Epidermal melanocyte (primary cell): ENCODE results near the gene HTR3D.
"Not testable (repeated sequence)": the region's sequence is repeated elsewhere in the genome, so short reads cannot be mapped to it uniquely, and the experiment has no call there.

ENCODE experiments used
- DNase-seq: peaks from one replicate; pipeline ENCODE4 v3.0.0; 2011; ENCODE audit warnings: low spot score; ENCODE audit not compliant: insufficient read length

HTR3D gene

DNA sequence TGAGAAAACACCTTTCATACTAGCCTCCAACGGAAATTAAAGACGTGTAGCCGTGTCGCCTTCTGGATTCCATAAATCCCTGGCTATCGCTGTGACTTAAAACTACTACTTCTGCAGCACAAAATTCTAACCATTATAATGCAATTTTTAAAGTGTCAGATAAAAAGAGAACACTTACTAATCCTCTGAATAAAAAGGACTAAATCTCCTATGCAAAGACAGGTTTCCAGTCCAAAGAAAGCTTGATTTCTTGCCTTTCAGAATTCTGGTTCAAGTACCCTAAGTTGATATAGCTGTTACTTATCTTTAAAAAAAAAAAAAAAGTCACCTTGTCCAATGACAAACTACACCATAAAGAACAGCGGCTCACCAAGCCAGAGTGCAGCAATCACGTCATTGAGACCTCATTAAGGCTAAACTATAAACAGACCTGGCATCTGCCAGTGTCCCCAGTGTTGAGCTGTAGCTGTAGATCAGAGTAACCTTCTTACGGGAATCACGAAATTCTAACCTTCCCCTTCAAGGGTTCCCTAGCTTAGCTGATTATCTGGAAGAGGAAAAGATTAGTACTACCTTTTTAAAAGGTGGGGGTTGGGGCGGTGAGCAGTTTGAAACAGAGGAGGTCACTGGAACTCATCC is 16.0 kb upstream of the HTR3D start:
- no peak for DNase-seq

DNA sequence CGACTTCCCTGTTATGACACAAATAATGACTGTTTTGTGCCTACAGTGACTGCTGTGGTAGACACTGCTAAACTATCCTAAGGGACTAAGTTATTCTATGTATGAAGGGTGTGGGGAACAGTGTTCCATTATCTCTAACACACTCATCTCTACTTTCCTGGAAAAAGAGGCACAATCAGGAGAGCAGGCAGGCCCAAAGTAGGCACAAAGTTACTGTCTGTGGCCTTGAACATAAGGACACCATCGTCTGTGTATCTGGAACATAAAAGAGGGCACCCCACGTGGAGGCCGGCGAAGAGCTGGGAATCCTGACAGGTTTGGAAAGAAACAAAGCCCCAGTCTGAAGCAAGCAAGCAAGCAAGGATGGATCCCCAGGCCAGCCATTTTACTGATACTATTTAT is 15.4 kb upstream of the HTR3D start:
- DNase-seq, result no peak

DNA sequence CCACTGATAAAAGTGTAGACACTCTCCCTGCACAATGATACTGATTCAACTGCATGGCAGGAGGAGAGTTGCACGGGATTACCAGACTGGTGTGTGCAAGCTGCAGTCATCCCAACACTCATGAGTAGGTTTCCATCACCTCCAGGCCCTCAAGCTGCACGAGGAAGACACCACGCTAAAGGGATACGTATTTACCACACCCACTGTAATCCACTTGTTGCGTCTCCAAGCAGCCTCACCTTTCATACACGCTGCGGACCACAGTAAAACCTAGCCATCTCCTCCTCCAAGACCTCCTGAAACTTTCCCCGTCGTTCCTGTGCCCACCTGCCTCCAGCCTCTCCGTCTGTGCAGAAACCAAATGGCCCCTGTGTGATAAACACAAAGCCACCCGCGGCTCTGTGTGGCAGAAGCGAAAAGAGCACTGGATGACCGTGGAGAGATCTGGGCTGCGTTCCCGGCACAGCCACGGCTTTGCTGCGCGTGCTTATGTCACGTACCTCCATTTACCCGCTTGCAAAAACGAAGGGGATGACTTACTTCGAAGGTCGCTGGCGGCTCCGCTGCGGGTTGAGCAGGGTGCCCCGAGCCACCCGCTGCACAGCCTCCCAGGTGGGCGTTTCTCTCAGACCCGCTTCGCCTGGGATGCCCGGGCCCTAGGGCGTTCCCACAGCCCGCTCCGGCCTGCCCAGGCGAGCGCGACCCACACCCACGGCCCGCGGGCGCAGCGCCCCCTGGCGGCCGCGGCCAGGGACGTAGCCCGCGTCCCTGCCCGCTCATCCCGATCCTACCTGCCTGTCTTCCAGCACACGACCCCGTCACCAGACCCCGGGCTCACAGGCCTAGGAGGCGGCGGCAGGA is 14.5 kb upstream of the HTR3D start:
- DNase-seq, result peak; percentile 34

DNA sequence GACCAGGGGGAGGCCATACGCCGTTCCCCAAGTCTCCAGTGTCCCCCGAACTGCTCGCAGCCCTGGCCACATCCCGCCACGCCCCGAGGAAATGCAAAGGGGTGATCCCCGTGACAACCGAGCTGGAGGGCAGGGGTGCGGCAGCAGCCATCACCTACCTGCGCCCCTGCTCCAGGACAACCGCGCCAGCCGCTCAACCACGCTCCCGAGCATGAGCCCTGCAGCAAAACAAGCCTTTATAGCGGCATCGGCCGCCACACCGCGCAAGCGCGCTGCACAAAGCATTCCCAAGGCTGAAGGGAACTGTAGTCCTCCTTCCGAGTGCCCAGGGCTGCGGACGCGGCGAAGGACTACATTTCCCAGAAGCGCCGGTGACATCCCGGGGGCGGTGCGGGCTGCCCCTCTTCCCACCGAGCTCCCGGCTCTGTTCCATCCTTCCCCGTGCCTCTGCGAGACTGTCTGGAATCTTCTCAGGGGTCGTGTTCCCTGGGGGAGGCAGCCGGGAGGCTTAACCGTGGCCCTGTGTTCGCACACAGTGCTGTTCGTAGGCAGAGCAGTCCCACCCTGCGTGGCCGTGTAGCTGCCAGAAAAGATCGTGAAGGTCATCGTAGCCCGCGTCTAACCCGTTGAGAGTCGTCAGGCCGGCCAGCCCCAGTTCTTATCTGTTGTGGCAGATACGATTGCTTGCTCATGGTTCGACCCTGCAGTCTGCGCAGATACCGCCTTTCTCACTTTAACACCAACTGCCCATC is 13.7 kb upstream of the HTR3D start, which contains the start of gene ABCC5:
Gene ABCC5 (minus strand): TSS at position 213 of the 752 bp plus-strand sequence. CDS start 3,492 bp downstream, outside the sequence.
- peak; percentile 80 for DNase-seq

DNA sequence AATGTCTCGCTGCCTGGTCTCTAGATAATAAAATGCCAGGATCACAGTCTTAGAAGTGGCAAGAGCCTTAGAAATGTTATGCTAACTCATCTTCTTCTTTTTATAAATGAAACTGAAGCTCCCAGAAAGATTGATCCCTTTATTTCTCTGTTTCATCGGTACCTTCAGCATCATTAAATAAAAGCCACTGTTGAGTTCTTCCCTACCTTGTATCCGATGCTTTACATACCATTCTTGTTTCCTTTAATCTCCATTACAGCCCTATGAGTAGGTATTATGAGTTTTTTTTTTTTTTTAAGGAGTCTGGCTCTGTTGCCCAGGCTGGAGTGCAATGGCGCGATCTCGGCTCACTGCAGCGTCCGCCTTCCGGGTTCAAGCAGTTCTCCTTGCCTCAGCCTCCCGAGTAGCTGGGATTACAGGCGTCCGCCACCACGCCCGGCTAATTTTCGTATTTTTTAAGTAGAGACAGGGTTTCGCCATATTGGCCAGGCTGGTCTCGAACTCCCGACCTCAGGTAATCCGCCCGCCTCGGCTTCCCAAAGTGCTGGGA is 13.0 kb upstream of the HTR3D start:
- DNase-seq, result no peak

DNA sequence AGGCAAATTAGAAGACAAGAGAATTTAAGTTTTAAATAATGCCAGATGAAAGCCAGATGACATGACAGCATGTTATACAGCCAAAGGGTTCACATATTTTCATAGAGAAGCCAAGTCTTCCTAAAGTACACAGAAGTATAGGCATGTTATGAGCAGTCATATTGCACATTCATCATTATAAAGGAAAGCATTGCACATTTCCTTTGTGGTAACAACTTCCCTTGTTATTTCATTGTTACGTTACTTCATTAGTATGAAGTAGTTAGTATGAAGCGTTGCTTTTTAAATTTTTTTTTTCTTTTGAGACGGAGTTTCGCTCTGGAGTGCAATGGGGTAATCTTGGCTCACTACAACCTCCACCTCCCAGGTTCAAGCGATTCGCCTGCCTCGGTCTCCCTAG is 9.2 kb upstream of the HTR3D start:
- no peak for DNase-seq

DNA sequence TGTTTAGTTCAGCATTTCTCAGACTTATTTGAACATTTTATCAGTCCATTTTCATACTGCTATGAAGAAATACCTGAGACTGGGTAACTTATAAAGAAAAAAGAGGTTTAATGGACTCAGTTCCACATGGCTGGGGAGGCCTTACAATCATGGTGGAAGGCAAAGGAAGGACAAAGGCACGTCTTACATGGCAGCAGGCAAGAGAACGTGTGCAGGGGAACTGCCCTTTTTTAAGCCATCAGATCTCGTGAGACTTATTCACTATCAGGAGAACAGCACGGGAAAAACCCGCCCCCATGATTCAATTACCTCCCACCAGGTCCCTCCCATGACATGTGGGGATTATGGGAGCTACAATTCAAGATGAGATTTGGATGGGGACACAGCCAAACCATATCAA is 6.3 kb upstream of the HTR3D start:
- DNase-seq, result not testable (repeated sequence)

DNA sequence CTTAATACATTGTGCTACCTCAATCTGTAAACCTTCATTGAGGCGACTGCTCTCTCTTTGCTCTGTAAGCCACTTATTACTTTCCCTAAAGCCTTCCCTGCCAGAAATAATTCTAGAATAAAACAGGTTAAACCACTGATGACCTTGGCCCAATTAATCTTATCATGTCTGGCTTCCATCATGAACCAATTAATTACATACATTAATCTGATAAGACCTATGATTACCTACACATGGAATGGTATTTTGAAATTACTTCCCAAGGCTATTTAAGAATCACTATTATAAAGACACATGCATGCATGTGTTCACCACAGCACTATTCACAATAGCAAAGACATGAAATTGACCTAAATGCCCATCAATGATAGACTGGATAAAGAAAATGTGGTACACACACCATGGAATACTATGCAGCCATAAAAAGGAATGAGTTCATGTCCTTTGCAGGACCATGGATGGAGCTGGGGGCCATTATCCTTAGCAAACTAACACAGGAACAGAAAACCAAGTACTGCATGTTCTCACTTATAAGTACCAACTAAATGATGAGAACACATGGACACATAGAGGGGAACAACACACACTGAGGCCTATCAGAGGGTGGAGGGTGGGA is 3.2 kb upstream of the HTR3D start:
- DNase-seq, result not testable (repeated sequence)

DNA sequence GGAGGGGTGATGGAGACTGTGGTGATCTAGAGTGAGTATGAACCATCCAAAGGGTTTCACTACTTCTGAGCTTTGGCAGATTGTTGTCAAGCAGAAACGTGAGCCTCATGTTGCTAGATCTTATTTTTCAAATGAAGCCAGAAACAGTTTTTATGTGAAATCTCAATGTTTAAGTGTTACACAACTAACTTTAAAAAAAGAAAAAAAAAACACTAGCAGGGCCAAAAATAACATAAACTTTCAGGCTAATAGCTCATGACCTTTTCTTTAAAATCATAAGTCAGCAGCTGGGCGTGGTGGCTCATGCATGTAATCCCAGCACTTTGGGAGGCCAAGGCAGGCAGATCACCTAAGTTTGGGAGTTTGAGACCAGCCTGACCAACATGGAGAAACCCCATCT is 2.1 kb upstream of the HTR3D start:
- no peak for DNase-seq

DNA sequence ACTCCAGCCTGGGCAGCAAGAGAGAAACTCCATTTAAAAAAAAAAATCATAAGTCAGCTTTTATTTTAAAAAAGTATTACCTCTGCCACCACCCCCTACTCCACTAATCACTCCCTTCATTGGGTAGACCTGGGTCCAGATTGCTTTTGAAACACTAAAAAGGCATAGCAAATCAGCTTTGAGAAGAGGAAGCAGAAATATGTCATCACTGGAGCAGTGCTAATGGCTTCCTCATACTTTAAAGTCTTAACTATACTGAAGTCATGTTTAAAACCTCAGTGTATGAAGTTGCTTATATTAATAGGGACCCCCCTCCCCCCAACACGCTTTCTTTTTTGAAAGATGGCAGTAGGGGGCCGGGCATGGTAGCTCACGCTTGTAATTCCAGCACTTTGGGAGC is 1.0 kb upstream of the HTR3D start:
- DNase-seq, result no peak

DNA sequence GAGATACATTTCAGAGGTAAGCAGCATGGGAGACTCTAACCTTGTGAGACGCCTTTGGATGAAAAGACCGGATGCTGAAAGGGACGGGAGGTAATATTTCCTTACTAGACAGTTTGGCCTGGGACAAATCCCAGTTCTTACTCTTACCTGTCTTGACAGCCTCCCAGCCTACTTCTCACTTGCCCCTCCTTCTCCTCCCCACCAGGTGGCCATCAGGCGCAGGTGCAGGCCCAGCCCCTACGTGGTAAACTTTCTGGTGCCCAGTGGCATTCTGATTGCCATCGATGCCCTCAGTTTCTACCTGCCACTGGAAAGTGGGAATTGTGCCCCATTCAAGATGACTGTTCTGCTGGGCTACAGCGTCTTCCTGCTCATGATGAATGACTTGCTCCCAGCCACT is 6.3 kb downstream of the HTR3D start:
- DNase-seq, result no peak

DNA sequence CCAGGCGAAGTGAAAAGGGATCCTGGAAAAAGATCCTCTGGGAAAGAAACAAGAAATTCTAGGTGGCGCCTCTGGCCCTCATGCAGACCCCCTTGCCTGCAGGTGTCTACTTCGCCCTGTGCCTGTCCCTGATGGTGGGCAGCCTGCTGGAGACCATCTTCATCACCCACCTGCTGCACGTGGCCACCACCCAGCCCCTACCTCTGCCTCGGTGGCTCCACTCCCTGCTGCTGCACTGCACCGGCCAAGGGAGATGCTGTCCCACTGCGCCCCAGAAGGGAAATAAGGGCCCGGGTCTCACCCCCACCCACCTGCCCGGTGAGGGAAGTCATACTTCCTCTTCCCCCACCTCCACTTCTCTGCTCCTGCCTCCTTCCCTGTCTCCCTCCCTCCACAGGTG is 6.8 kb downstream of the HTR3D start:
- DNase-seq, result not testable (repeated sequence)

DNA sequence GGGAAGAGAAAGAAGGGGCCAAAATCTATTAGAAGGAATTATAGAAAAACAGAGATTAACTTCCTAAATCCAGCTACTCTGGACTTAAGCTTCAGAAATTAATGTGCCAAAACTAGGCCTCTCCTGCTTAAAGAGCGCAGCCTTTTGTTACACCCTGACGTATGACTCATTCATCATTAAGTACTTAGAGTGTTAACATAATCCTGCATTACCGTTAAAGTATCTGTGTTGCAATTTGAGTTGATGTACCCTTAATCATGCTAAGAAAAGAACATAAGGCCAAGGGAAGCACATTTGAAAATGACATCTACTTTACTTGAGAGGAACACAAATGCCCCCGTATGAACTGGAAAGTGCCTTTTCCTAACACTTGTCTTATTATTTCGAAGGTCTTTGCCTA is 7.9 kb downstream of the HTR3D start:
- no peak for DNase-seq

DNA sequence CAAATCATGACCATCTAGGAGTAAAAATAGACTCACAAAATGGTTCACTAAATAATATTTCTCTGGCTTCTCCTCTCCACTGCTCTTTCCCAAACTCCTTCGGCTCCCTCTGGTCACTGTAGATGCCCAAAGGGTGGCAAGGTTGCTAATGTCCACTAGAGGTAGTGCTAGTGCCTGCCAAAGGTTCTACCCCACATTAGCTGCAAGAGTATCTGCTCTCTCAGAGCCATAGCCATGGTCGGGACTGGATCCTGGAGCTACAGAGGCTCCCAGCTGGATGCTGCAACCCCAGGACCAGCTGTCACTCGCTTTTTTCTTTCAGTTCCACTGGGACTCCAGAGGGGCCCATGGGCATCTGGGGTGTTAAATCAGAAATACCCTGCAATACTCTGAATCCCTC is 8.5 kb downstream of the HTR3D start:
- no peak for DNase-seq

DNA sequence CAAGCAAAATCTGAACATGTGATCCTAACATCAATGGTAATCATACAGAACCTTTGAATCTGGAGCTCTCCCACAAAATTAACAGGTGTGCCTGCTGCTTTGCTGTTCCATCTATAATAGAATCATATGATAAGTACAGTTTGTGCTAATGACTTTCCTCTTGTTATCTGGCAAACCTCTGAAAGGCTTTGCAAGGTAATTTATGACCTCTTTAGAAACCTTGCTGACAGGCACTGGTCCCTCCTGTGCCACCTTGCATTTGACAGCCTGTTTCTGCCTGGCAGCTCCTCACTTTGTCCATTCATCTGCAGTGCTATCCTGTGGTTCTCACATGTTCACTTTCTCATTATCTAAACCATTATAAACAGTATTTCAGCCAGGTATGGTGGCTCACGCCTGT is 11.1 kb downstream of the HTR3D start:
- DNase-seq, result no peak

DNA sequence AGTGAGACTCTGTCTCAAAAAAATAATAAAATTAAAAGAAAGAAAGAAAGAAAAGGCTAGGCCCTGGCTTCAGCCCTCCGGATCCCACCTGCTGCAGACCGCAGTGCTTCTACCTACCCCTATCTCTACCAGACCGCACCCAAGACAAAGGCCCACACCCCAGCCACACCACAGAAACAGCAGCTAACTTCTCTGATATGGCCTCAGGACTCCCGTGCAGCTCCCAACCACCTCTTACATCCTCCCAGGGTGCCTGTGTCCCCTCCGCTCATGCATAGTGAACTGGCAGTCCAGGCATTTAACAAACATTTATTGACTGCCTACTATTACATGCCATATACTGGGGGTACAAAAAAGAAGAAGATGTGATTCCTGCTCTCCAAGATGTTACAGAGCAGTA is 14.5 kb downstream of the HTR3D start:
- no peak for DNase-seq

DNA sequence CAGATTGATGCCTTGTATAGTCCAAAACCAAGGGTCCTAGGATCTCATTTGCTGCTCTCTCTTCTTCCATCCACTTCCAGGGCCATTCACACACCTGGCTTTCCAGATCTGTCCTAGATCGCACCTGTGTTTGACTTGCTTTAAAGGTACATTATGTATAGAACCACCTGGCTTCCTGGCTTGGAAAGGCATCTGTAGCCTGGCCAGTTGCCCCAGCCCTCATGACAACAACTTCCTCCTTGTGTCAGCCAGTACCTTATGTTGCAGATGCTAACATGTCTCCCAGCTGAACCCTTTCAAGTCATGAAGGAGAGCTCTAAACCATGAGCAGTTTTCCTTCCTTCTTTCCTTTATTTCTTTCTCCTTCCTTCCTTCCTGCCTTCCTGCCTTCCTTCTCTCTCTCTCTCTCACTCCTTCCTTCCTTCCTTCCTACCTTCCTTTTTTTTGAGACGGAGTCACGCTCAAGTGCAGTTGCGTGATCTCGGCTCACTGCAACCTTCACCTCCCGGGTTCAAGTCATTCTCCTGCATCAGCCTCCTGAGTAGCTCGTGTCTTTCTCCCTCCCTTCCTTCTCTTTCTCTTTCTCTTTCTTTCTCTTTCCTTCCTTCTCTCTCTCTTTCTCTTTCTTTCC is 18.8 kb downstream of the HTR3D start:
- no peak for DNase-seq

DNA sequence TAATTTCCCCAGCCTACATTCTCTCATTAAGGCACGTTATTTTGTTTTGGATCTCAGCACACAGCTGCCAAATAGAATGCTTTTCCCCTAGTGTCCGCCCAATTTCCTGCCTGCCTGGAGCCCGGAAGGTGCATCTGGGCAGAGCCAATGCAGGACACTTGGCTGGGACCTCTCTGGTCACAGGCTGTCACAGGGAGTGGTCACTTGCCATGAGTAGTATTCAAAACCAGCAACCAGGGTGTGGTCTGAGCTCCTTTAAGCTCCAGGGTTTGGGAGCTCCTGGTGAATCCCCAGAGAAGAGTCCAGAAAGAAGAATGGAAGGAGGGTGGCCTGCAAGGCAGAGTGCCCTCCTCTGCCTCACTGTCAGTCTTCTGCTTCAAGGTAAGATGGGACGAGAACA is 21.2 kb downstream of the HTR3D start, which contains the start of gene HTR3C:
Gene HTR3C (plus strand): TSS at position 281 of the 400 bp plus-strand sequence. CDS start 34 bp downstream, at position 315.
- no peak for DNase-seq

DNA sequence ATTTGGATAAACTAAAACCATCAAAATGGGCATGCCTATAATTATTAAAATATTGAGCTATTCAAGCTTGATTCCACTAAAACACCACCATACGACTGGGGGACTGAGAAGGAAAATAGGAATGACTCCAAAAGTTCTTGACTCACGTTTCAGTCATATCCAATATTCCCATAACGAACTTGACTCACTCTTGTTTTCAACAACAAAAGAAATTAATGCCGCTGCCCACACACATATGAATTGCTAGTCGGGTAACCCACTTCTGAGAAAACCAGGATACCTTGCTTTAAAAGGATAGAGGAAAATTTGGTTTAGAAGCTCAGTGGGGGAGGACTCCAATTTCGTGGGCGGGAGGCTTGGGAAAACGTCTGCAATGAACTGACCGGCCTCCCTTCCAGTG is 26.5 kb downstream of the HTR3D start:
- no peak for DNase-seq

DNA sequence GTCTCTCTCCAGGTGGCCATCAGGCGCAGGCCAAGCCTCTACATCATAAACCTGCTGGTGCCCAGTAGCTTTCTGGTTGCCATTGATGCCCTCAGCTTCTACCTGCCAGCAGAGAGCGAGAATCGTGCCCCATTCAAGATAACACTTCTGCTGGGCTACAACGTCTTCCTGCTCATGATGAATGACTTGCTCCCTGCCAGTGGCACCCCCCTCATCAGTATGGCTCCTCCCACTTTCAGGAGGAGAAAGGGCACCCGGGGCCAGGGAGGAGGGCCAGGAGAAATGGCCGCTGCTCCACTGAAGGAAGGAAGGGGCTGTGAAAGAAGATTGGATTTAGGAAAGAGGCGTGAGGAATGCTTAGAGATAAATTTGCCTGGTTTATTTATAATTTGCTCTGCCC is 27.9 kb downstream of the HTR3D start:
- no peak for DNase-seq

DNA sequence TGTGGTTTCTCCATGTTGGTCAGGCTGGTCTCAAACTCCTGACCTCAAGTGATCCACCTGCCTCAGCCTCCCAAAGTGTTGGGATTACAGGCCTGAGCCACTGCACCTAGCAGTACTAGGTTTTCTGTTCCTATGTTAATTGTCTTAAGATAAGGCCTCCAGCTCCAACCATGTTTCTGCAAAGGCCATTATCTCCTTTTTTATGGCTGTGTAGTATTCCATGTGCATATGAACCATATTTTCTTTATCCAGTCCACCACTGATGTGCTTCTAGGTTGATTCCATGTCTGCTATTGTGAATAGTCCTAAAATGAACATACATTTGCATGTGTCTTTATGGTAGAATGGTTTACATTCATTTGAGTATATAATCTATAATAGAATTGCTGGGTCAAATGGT is 31.1 kb downstream of the HTR3D start:
- DNase-seq, result no peak
